LNCAP (cell line): Measurements from ENCODE around the gene PTPRE.

Source experiments
- CTCF ChIP-seq: fragments of 450-650 bp; IDR thresholded peaks from 2 replicates; pipeline ENCODE4 v1.5.1; 2017; ENCODE audit warnings: mild to moderate bottlenecking

Gene PTPRE

DNA sequence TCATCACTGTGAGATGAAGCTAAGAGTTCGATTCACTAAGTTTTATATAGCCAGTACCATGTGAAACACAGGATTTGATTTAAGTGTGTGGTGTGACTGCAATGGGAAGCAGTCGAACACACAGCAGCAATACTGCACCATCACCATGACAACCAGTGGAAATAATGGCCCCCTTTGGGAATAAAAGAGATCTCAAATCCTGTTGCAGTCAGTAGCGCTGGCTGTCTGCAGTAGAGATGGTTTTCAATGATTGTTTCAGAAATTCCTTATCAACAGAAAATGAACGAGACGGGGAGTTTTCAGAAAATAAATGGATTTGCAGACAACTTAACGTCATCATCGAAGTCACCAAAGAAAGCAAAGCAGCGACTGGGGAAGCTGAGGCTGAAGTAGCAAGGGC, 91.0 kb downstream of the PTPRE start:
- no peak for TF ChIP-seq CTCF

DNA sequence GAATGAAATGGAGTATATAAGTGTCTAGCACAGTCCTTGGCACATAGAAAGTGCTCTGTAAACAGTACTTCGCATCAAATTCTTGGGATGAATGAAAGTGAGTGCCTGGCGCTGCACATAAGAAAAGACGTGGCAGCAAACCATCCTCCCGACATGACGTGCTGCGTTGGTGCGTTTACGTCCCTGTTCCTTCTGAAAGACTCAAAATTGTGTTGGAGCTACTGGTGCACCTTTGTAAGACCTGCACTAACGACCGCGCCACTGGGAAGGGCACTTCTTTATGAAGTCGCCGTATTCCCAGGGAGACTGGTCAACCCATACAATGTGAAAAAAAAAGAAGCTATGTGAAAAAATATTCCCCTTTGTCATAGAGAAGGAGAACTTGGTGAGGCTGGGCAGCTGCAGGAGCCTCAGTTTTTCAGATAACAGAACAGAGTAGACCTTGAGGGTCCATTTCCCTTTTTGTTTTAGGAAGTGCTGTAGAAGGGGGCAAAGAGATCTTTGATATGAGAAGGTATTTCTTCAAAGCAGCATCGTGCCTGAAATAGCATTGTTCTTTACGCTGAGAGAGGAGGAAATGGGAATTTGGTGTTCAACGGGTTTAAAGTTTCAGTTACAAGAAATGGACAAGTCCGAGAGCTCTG, 91.7 kb downstream of the PTPRE start:
- no peak for TF ChIP-seq CTCF

GRCh38 chr10:127999297-128000129, 92.6 kb downstream of the PTPRE start:
- no peak for TF ChIP-seq CTCF

GRCh38 chr10:128000471-128001362, 93.8 kb downstream of the PTPRE start:
- no peak for TF ChIP-seq CTCF

- TF ChIP-seq CTCF = no peak
Observed at GRCh38 chr10:128001363-128001745, 94.5 kb downstream of the PTPRE start.

GRCh38 chr10:128001849-128002248, 94.9 kb downstream of the PTPRE start:
- no peak for TF ChIP-seq CTCF

GRCh38 chr10:128003521-128003920, 96.6 kb downstream of the PTPRE start:
- TF ChIP-seq CTCF = no peak
